Stimulated activated CD4-positive, alpha-beta T cell treated with anti-CD3 and anti-CD28 coated beads, Interleukin-4, amount 100 ng/mL, for 1 hour (primary cell): ENCODE data around the gene C3orf20.
A peak's percentile ranks its signal among the peaks of the same experiment; 100 is the strongest.
"Not testable (repeated sequence)": the region's sequence is repeated elsewhere in the genome, so short reads cannot be mapped to it uniquely, and the experiment has no call there.

Experiments
- DNase-seq: peaks from one replicate; pipeline ENCODE4 v3.0.0-alpha.2; 2020

C3orf20 gene

DNA sequence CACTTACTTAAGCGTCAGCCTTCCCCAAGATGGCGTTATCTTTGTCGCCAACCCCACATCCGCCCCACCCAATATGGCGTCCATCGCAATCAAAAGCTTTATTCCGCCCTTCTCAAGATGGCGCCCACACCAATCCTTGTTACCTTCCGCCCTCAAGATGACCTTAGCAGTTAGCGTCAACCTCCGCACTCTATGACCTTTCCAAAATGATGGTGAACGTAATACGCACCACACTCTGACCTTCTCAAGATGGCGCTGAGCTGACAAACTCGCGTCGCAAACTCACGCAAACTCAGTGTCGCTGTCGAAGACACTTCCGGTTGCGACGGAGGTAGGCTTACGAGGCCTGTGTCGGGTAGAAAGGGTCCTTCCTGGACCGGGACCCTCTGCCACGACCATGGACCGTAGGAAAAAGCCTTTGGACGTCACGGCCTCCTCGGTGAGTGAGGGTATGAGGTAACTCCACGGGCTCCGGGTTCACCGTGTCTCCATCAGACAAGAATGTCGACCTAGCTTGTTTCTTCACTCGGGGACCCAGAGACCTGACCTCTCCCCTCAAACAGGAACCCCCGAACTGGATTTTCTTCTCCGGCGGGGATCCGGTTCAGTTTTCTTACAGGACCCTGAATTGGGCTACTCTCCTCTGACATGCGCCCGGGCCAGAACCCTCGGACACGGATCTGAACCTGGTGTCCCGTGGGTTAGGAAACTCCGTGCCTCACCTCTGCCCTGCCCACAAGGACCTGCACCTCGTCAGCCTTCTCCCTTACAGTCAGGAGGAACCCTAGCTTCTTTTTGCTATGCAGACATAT, 23.3 kb upstream of the C3orf20 start, which contains the start of gene CCDC174:
TSS of gene CCDC174 (plus strand) at position 323 of the 812 bp plus-strand sequence. CDS start at position 398, 75 bp downstream.
- DNase-seq = peak; percentile 91

- DNase-seq = not testable (repeated sequence)
These were observed 22.5 kb upstream of the C3orf20 start for GRCh38 chr3:14652360-14652907.

- DNase-seq = no peak
These were observed 17.4 kb upstream of the C3orf20 start for GRCh38 chr3:14657579-14657978.

DNA sequence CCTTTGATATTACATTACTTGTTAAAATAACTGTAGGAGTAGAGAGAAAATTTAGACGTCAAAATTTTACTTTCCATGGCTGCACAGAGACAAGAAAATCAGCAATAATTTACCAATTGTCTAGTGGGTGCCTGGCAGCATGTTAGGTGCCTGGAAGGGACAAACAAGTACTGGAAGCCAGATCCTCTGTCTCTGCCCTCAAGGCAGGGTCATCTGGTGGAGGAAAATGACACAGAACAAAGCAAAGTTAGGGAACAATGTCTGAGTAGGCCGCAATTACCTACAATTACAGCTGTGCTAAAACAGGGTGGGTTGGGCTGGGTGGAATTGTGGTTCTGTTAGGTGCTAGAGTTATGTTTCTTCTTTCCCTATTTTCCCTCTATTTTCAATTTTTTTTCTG, 16.0 kb upstream of the C3orf20 start:
- no peak for DNase-seq

GRCh38 chr3:14660942-14661341, 14.0 kb upstream of the C3orf20 start:
- DNase-seq = no peak

DNA sequence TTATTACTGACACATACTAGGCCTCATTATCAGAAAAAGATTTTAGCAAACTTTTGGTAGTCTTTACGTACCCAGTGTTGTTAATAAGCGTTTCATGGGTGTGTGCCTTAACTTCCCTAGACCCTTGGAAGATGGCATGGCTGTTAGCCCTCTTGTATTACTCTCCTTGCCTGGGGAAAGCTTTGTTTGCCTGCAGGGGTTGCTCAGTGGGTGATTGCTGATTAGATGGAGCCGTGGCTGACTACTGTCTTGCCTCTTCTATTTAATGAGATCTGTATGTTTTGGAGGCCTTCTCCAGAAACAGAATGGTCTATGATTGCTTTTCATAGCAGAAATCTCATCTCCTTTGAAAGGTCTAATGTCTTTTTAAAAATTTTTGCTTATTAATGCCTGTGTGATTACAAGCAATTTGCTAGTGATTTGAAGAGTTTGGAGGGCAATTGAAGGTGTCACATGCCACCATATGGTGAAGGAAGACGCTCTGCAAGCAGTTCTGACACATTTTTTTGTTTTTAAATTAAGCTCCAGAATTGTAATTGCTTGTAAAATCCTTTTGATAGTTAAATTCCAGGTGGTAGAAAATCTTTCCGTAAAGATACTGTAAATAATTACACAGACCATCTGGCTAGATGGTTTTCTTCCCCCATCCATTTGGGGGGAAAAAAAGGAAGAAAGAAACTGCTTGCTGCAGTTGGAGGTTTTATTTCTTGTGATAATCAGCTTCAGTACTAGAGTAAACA, 11.4 kb upstream of the C3orf20 start:
- DNase-seq = no peak

DNA sequence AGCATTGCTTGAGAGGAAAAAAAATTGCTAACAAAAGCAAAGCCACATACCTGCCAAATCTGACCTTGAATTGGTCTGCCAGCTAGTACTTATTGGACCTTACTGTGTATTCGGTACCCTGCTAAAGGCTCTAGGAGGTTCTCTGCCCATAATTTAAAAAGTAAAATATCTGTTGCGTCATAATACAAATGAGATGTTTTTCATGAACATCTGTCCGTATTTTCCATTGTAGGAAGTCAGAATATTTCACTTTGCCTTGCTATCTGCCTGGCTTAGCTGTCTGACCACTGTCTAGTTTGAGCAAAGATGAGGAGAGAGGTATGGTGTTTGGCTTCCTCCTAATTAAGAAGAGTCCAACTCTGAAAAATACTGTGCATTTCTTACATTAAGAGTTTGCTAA, 10.8 kb upstream of the C3orf20 start:
- no peak for DNase-seq

- DNase-seq = no peak
These were observed 2.4 kb upstream of the C3orf20 start for GRCh38 chr3:14672588-14672987.

GRCh38 chr3:14676881-14677280, 1.9 kb downstream of the C3orf20 start:
- no peak for DNase-seq

DNA sequence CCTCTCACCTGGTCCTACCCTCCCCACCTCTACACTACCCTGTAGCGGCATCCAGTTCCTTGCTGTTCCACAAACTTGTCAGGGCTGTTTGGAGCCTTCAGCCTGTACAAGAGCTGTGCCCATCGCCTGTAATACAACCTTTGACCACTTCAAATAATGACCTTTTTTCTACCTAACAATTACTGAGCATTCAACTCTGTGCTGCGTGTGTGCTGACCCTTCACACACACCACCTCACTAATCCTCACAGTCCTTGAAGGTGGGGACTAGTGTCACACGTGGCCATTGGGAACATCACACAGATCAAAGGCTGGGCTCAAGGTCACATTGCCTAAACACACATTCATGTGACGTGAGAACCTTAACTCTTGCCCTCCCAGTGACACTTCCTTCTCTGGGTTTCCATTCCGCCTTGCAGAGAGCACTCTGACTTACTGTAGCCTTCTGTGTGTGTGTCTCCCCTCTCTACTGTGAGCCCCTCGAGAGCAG, 3.1 kb downstream of the C3orf20 start:
- DNase-seq = no peak

DNA sequence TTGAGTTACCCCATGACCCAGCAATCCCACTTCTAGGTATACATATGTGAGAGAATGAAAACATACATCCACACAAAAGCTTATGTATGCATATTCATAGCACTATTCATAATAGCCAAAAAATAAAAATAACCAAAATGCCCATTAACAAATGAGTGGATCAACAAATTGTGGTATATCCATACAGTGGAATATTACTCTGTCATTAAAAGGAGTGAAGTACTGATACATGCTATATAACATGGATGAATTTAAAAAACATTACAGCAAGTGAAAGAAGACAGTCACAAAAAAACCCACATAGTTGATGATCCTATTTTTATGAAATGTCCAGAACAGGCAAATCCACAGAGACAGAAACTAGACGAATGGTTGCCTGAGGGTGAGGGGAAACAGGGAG, 5.2 kb downstream of the C3orf20 start:
- DNase-seq = no peak

DNA sequence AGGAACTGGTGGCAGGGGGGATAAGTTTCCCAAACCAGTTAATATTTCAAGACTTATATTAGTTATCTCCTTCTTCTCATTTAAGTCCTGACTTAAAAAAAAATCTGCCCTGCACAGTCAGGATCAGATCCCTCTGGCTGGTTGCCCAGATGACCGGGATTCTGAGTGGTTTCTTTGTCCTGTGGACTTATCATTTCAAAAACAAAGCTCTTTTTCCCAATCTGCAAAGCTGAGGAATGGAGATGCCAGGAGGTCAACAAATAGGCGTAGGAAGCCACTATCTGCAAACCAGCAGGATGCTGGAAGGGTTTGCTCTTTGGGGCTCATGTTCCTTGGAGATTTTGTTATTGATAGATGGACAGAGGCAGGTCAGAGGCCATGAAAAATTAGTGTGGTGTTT, 5.8 kb downstream of the C3orf20 start:
- DNase-seq = no peak

GRCh38 chr3:14684447-14684846, 9.5 kb downstream of the C3orf20 start:
- DNase-seq = no peak

DNA sequence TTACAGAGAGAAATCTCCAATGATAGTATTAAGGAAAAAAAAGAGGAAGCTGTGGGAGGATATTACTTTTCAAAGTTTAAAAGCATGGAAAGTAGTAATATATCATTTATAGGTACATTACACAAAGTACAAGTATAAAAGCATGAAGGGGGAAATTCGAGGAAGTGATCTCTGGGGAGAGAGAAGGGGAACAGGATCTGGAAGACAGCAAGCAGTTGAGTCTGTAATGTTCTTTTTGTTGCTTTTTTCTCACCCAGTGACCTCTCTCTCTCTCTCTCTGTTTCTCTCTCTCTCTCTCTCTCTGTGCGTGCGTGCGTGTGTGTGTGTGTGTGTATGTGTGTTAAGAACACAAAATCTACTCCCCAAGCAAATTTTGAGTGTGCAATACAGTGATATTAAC, 10.2 kb downstream of the C3orf20 start:
- DNase-seq = no peak

- no peak for DNase-seq
These were observed 12.4 kb downstream of the C3orf20 start for GRCh38 chr3:14687360-14687759.

DNA sequence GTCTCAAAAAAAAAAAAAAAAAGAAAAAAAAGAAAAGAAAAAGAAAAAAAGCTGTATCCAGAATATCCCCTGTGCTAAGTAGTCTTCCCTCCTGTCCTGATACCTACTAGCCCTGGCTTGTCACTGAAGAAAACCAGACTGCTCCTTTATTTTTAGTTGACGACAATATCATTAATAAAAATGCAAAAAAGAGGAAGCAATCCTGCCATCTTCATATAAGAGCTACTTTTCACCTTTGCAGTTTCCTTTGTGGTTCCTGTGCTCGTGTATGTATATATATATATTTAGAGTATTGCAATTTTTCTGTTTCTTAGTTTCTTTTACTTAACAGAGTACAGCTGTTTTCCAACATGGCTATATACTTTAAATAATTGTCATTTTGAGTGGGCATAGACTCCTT, 13.6 kb downstream of the C3orf20 start:
- DNase-seq = no peak

DNA sequence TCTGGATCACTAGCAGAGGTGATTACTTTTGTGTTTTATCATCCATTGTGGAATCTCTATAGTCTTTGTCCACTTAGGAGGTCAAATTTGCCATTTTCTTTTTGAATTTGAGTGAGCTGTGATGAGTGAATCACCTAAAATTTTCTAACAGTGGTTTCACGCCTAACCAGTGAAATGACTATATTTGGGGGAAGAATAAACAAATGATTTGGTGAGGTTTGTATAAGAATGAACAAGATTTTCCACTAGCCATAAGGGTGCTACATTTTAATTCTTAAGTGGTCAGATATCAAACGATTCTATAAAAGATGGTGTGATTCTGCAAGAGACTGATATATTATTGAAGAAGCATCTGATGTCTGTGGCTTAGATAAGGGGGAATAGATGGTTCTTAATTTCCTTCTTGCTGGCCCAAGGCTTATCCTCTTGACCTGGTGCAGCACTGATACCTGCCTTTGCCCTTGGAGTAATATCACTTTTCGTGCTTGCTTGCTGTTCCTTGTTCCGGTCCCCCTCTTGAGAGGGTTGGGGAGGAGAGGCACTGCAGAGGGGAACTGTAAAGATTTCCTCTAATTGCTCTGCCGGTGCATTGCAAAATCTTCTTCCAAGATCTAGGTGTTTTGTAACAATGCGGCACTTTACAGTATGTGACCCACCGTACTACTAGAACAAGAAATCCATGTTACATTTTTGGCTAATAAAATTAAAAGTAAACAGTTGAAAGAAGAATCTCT, 14.5 kb downstream of the C3orf20 start:
- no peak for DNase-seq

DNA sequence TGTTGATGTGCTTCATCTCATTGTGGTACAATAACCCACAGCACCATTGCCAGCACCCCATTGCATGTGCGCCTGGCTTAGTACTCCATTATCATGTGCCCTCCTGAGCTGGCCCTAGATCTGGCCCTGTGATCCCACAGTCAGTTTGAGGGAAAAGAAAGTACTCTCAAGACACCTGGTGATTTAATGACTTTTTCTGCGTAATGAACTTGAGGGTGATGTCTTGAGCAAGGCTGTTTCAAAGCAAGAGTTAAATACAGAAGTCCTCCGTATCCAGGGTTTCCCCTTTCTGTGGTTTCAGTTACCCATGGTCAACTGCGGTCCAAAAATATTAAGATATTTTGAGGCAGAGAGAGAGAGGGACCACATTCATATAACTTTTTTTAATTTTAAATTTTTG, 16.3 kb downstream of the C3orf20 start:
- no peak for DNase-seq

GRCh38 chr3:14691719-14692118, 16.8 kb downstream of the C3orf20 start:
- DNase-seq = no peak

DNA sequence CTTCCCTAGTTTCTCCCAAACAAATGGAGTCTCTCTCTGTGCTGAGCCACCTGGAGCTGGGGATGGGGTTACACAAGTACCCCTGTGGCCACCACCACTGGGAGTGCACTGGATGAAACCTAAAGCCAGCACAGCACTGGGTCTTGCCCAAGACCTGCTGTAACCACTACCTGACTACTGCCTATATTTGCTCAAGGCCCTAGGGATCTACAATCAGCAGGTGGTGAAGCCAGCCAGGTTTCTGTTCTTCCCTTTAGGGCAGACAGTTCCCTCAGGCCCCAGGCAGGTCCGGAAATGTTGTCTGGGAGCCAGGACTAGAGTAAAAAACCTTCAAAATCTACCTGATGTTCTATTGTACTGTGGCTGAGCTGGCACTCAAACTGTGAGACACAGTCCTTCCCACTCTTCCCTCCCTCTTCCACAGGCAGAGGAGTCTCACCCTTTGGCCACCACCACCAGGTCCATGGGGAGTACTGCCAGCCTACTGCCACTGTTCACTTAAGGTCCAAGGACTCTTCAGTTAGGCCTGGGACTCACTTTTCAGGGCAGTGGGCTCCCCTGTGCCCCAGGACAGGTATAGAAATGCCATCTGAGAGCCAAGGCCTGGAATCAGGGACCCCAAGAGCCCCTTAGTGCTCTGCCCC, 23.8 kb downstream of the C3orf20 start:
- no peak for DNase-seq

- no peak for DNase-seq
These were observed 24.7 kb downstream of the C3orf20 start for GRCh38 chr3:14699643-14700042.

- no peak for DNase-seq
These were observed 25.9 kb downstream of the C3orf20 start for GRCh38 chr3:14700891-14701290.

GRCh38 chr3:14701676-14702075, 26.7 kb downstream of the C3orf20 start:
- DNase-seq = no peak
